HG03045 (cell line): Measurements from ENCODE around the gene GRK1.

ENCODE experiments used
- ATAC-seq: cut with Tn5 transposase; IDR thresholded peaks from one replicate; pipeline ENCODE4 v1.9.1; 2021; ENCODE audit warnings: mild to moderate bottlenecking, moderate library complexity; ENCODE audit not compliant: unreplicated experiment

Gene GRK1

DNA sequence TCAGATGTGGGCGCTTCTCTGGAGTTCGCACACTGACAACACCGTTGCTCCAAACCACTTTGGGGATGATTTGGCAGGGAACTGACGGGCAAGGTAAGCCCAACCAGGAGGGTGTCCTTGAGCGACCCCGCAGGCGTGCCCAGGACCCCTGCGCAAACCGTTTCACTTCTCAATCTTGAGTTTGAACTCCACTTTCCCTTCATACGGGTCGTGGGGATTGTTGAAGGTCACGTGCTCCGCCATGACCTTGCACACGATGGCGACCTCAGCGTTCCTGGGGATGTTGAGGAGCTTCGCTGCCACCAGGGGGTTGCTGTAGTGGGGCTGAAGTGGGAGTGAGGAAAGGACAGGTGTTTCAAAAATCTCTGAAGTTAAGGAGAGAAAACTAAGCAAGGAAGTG is 17.8 kb upstream of the GRK1 start:
- ATAC-seq: no peak

DNA sequence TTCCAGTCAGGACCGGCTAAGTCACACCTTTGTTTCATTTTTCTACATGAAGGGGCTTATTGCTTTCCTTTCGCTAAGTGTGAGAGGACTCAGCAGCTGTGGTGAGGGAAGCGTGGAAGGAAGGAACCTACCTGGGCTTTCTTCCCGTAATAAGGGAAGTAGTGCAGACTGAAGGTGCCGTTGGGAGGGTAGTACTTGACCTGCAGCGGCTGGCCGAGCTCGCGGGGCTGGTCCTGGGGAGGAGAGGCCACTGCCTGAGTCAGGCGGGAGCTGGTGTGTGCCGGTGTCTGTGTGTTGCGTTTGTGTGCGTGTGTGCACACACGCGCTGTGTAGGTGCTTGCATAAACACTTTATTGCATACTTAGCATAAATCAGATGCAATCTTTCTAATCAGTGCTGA is 16.7 kb upstream of the GRK1 start:
- ATAC-seq: no peak

DNA sequence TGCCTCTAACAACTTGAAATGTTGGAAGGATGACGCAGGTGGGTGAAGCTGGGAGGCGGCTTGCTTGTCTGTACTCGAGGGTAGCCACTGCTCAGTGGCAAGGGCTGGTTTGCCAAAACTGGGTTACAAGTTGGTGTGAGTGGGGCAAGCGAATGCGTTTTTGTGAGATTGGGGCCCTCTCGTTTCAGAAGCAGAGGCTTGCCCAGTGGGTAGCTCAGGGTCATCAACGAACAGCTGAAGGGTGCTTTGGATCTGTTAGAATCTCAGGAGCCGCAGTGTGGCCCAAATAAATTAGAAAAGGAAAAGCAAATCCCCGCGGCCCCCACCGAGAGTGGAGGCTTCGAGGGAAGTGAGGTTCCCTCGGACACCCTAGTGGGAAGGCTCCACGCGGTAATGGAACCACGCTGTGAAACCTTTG is 16.3 kb upstream of the GRK1 start:
- no peak for ATAC-seq

DNA sequence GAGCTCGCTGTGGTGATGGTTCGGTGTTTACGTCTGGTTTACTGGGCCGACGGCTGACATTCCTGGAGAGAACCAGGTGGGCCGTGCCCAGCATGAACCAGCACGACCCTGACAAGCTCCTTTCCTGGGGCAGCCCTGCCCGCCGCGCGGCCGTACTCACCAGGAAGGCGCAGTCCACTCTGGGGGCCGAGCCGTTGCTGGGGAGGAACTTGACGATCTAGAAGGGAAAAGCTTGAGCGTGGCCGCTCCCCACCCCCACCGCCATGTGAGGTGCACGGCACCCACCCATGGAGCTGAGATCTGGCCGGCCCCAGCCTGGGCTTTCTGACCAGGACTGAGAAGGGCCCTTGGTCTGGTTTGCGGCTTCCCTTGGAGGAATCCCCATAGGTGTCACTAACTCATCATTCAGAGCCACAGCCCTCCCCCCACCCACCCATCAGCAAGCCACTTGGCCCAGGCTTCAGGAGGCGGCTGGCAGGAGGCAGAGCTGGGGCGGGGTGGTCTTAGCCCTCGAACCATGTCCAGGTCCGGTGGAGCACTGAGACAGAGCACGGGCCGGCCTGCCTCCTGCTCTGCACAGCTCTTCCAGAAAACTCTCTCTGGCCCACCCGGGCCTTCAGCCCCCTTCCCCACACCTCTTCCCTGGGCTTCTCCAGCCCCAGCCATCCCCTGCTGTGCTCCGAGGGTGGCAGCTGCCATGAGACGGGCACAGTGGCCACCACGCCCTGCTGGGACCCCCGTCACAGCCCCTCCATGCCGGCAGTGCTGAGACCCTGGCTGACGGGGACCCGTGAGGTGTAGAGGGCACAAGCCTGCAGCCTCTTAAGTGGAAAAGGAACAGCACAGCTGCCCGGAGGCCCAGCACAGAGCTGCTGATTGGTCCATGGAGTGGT is 15.3 kb upstream of the GRK1 start:
- ATAC-seq: no peak

DNA sequence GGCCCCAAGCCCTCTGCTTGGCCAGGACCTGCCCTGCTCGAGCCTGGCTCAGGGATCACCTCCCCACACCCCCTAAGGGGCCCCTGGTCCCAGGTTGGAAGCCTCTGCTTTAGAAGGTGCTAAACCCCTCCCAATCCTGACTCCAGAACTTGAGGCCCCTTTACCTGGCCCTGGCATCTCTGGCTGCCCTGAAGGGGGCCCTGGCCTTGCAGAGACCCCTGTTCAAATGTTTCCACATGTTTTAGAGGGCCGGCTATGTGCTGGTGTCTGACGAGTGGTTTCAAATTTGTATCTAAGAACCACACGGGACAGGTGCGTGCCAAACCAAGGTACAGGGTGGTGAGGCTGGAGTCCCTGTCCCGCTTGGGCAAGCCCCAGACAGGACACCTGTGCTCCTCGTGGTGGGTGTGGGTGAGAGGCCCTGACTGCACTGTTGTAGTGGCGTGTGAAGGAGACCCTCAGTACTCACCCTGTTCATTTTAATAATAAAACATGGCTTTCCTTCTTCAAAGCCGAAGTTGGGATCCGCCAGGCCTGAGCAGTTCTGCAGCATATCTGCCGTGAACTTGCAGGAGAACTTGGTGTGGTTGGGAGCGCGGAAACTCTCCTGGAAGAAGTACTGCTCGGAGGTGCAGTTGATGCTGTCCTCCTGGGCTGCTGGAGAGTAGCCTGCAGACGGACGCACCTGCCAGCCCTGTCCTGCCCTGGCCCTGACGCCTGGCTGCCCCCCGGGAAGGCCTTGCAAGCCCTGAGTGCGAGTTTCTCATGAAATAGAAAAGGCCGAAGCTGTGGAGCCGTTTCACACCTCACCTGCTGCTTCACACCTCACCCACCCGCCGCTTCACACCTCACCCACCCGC is 14.4 kb upstream of the GRK1 start:
- ATAC-seq: no peak

DNA sequence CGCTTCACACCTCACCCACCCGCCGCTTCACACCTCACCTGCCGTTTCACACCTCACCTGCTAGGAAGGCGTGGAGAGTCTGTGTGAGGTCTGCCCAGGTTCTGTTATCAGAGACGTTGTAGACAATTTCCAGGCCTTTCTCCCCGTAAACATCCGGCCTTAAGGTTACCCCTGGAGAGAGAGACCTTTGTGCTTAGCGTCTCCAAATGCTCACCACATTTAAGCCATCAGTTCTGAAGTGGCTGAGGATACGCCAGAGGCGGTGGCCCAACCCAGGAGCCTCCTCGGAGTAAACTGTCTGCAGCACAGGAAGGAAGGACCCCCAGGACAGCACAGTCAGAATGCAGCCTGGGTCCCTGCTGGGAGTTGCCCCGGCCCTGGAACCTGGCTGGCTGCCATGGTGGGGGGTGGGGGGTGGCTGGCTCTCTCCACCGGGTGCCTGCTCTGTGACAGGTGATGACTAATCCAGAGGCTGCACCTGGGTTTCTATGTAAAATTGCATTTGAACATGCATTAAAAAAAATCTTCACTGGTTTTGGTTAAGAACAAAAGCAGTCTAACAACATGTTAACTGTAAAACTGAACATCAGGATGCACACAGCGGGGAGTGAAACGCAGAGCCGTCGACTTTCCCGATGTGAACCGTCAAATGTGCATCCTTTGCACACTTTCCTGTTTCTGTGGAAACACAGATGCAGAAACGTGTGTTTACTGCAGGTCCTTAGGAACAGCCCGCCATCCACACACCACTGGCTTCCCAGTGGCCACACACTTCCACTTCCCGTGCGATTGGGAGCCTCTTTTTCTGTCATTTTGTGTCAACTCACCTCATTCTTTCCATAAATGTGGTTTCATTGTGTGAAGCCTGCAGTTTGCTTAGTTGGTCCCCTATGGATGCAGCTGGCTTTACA is 13.5 kb upstream of the GRK1 start:
- ATAC-seq: no peak

DNA sequence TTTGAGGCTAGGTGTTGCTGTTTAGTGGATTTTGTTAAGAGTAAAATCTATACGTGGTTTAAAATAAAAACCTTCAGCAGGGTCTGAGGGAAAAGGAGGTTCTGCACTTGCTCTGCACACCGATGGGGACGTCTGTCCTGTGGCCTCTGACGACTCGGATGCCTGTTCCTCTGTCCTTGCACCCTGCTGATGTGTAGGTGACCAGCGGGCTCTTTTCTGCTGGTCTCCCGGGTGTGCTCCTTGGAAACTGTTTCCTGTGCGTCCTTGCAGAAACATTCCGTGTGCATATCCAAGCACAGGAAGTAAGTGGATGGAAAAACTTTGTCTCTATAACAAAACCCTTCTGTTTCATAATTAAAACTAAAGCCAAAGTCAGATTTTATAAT is 12.9 kb upstream of the GRK1 start:
- no peak for ATAC-seq

DNA sequence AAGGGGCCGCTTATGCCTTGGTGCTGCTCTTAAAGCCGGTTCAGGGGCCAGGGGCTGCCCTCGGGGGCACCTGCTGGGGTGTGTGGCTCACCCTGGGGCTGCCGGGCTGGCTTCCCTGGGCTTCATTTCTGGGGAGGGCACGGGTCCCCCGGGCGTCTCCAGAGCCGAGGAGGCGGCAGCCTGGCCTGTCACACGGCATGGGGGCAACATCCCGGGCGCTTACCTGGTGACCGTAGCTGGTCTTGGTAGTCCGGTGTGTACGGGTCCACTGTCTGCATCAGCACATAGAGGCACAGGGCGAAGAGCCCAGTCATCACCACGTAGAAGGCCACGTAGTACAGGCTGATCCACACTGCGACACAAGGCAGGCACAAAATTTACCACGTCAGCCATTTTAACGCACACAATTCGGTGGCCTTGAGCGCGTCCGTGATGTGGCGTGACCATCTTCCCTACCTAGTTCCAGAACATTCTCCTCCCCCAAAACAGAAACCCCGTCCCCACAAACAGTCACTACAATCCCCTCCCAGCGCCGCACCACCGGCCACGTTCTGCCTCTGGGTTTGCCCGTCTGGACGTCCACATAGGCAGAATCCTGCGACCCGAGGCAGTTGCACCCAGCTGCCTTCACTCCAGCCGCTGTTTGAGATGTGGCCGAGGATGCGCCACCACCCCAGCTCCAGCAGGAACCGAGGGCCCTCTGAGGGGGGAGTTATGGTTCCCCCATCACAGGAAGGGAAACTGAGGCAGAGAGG is 12.3 kb upstream of the GRK1 start:
- no peak for ATAC-seq

DNA sequence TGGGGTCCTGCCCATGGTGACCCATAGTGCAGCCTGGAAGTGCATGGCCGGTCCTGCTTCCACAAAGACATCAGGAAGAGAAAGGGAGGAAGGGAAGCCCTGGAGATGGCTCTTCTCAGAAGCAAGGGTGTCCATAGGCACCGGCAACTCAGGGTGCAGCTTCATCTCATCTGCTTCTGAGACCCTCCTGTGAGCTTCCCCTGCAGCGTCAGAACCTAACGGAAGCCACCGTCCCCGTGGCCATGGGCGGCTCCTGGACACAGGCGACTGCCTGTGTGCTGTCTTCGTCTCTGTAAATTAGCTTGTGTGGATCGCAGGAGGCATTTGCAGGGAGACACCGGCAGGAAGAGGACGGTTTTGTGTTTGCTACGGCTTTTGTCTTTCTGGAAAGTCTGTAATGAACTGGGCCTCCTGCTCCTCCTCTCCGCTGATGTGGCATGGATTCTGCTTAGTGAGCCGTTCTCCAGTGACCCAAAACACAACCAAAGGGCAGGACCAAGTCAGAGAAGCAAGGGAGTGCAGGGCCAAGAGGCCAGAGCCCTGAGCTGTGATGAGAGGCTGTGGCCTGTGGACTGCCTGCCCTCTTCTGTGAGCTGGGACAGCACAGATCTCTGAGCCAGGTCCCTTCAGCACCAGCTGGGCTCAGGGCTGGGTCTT is 11.5 kb upstream of the GRK1 start:
- no peak for ATAC-seq

DNA sequence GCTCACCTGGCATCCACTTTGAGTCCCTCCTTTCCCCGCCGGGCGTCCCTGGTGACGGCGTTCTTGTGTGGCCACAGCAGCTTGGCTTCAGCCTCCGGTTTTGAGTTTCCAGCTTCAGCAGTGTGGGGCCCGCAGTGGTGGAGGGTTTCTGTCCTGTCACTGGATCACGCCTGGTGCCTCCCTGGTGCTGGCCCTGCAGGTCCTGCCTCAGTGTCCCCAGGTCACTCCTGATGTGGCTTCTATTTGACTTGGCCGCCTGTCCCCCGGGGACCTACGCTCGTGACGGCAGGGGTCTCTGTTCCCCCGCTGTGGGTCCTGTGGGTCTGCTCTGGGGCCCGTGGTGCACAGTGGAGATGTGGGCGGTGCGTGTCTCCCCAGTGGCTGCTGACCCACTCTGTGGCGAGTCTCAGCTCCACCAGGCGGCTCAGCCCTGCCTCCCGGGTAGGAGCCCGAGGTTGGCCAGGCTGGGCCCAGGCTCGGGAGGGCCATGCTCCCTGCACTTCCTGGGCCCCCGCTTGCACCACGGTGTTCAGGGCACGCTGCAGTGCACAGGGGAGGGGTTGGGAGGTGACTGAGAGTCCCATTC is 10.9 kb upstream of the GRK1 start:
- ATAC-seq: no peak

DNA sequence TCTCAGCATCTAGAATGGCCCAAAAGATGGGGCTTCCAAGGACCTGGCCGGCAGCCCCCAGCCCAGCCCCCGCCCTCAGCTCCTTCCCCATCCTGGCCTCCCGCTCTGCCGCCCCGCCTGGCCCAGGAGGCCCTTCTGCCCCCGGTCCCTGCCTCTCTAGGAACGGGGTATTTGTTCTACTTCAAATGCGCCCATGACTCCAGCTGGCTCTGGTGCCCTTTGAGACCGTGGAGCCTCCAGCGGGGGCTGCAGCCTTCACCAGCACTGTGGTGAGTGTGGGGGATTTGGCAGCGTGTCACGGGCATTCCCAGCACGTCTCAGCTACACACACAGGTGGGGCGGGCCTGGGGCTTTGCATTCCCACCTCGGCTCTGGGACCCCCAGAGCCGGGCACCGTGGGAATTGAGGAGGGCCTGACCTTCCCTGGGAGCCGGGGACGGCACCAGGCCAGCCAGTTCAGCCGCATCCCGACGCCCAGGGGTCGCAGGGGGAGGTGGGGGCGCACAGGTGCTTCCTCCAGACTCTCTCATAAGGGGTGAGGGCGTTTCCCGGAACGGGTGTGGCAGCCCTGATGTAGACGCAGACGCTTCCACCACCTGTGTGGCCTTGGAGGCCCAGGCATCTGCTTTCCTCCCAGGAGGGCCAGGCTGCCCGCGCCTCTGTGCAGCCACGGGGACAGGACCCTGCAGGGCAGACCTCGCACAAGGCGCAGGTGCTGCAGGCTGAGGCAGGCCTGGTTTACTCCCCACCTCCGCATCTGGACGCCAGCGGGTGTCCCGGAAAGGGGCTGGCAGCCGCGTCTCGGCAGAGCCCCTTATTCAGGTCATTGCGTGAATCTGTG is 10.0 kb upstream of the GRK1 start:
- ATAC-seq: no peak

DNA sequence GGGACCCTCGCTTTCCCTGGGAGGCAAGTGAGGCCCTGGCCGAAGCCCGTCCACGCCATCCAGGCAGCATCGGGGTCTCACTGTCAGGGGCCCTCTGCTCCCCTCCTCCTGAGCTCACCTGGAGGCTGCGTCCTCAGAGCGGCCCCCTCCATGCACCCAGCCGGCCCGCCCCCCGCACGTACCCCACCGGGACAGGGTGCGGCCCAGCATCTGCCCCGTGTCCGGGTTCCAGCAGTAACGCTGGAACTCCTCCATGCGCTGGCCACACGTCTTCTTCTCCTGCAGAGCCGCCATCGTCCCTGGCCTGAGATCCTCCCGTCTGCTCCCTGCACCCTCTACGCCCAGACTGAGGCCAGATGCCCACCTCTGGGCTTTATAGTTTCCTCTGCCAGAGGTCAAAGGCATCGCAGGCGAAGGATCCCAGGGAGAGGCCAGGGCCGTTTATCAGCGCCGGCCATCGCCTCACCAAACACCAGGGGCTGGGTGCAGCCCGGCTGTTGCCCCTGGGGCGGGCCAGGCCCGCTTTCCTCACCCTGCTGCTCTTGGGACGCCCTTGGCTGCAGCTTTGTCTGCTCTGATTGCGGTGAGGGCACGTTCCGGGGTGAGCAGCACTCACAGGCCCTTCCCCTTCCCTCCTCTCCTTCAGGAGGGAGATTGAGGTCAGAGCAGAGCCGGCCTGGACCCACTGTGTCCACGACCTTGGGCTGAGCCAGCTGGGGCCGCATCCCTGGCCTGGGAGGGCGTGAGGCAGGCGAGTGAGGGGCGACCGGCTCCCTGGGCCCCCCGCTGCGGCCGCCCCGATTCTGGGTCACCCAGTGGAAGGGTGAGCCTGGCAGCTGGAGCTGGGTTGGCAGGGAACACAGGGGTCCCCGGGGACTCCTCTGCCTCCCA is 8.9 kb upstream of the GRK1 start, which contains the start of gene ATP4B:
Gene ATP4B (minus strand): TSS at position 348 of the 891 bp plus-strand sequence. CDS start 54 bp downstream, at position 294.
- no peak for ATAC-seq

DNA sequence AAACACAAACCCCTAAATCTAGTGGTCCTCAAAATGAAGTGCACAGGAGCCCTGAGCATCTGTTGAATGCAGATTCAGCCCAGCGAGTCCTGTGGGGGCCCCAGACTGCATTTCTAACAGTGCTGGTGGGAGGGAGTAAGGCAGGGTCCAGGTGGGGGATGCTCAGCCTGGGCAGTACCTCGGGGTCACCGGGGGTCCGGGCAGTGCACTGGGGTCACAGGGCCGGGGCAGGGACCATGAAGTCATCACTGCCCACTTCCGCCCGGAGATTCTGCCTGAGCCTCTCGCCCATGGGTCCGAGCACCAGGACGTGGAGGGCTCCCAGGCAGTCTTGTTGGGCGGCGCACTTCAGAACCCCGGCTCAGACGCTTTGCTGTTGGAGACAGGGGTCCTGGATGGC is 8.2 kb upstream of the GRK1 start:
- no peak for ATAC-seq

DNA sequence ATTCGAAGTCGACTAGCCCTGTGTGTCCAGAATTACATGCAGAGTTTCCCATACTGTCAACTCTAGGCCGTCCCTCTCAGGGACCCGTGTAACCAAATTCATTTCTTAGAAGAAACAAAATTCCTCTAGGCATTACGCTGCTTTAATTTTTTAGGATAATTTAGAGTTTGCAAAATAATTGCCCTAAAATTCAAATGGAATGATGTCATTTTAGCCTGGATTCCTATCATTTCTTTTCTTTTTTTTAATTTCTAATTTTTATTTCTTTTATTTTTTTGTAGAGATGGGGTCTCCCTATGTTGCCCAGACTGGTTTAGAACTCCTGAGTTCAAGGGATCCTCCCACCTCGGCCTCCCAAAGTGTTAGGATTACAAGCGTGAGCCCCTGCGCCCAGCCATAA is 7.7 kb upstream of the GRK1 start:
- no peak for ATAC-seq

DNA sequence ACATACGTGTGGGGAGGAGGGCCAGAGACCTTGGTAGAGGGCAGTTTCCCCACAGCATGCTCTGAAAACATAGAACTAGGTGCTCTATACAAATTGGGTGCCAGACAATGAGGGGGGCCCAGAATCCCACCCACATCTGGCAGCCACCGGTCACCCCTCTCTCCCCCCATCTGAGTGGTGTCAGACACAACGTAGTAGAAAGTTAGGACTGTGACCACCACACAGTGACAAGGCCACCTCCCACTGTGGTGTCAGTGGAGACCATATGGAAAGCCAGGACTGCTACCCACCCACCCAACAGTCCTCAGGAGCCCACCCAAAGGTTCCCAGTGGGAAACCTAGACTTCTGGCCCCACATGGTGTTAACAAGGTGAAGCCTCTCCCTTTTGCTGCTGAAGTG is 7.0 kb upstream of the GRK1 start:
- ATAC-seq: no peak

DNA sequence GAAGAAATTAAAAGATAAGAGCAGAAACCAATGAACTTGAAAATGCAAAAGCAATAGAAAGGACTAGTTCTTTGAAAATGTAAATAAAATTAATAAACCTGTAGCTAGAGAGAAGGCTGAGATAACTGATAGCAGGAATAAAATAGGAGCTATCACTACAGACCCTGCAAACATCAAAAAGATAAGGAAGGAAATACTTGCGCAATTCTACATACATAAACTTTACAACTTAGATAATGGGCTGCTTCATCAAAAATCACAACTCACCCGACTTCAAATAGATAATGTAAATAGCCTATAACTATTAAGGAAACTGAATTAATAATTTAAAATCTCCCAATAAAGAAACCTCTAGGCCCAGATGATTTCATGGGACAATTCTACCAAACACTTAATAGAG is 5.5 kb upstream of the GRK1 start:
- no peak for ATAC-seq

DNA sequence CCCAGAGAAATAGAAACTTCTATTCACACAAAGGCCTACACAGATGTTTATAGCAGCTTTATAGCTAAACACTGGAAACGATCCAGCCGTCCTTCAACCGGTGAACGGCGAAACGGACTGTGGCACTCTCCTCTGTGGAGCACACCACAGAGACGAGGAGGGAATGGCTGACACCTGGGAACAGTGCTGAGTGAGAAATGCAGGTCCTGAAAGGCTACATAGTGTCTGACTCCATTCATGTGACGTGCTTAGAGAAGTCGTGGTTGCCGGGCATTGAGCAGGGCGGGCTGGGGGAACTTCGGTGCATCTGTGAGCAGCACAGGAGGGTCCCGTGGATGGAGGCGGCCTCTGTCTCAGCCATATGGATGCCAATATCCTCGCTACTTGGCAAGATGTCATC is 3.1 kb upstream of the GRK1 start:
- no peak for ATAC-seq
